DOHH2 (cell line): ENCODE measurements around the gene MAP4K2.

Experiments used
- H3F3A ChIP-seq: fragments of 200-600 bp; sonication (generic), shearing (Covaris generic); 2 replicates; pipeline ENCODE4 v1.6.0; 2016; ENCODE audit warnings: antibody characterized with exemption, mild to moderate bottlenecking; ENCODE audit not compliant: control insufficient read depth, insufficient read depth
- H3K27ac ChIP-seq: fragments of 200-600 bp; sonication (generic); 2 replicates; pipeline ENCODE4 v1.5.1; 2014; ENCODE audit warnings: low read depth, mild to moderate bottlenecking, low read length, moderate library complexity
- H3K27me3 ChIP-seq: fragments of 200-600 bp; sonication (generic); 2 replicates; pipeline ENCODE4 v1.6.1; 2014; ENCODE audit warnings: mild to moderate bottlenecking, low read length, mixed read lengths; ENCODE audit not compliant: control insufficient read depth
- H3K36me3 ChIP-seq: fragments of 200-600 bp; sonication (generic); 2 replicates; pipeline ENCODE4 v1.6.1; 2014; ENCODE audit warnings: mild to moderate bottlenecking, low read length, moderate library complexity, mixed read lengths; ENCODE audit not compliant: control insufficient read depth
- H3K4me1 ChIP-seq: fragments of 200-600 bp; sonication (generic); 2 replicates; pipeline ENCODE4 v1.6.1; 2014; ENCODE audit warnings: mild to moderate bottlenecking, low read length, mixed read lengths; ENCODE audit not compliant: control insufficient read depth
- H3K4me2 ChIP-seq: fragments of 200-600 bp; sonication (generic); 2 replicates; pipeline ENCODE4 v1.6.0; 2014; ENCODE audit warnings: mild to moderate bottlenecking, low read length, moderate library complexity
- H3K4me3 ChIP-seq: fragments of 200-600 bp; sonication (generic); 2 replicates; pipeline ENCODE4 v1.5.1; 2014; ENCODE audit warnings: mild to moderate bottlenecking, low read length, mixed read lengths
- H3K79me2 ChIP-seq: fragments of 200-600 bp; sonication (generic); 2 replicates; pipeline ENCODE4 v1.6.1; 2014; ENCODE audit warnings: mild to moderate bottlenecking, low read length, mixed read lengths; ENCODE audit not compliant: control insufficient read depth
- H3K9me2 ChIP-seq: fragments of 200-600 bp; sonication (generic); replicated peaks from 2 replicates; pipeline ENCODE4 v1.6.1; 2014; ENCODE audit warnings: mild to moderate bottlenecking, low read length, mixed read lengths; ENCODE audit not compliant: control insufficient read depth
- H3K9me3 ChIP-seq: fragments of 200-600 bp; sonication (generic); 2 replicates; pipeline ENCODE4 v1.6.1; 2014; ENCODE audit warnings: antibody characterized with exemption, low read length, mixed read lengths; ENCODE audit not compliant: control insufficient read depth, insufficient read depth
- H4K20me1 ChIP-seq: fragments of 200-600 bp; sonication (generic); 2 replicates; pipeline ENCODE4 v1.6.0; 2014; ENCODE audit warnings: low read depth, mild to moderate bottlenecking, antibody characterized with exemption, low read length, moderate library complexity; ENCODE audit not compliant: control insufficient read depth, insufficient read depth
- EZH2phosphoT487 ChIP-seq: fragments of 200-600 bp; sonication (generic); IDR thresholded peaks from 2 replicates; pipeline ENCODE4 v1.6.1; 2017; ENCODE audit warnings: borderline replicate concordance, mild to moderate bottlenecking, antibody characterized with exemption, low read length, moderate library complexity, mixed read lengths
- TF ChIP-seq, protein P1 (sequence below): fragments of 200-600 bp; sonication (generic); IDR thresholded peaks from one replicate; pipeline ENCODE4 v1.5.1; 2014; ENCODE audit warnings: antibody characterized with exemption, mild to moderate bottlenecking, low read depth, low read length; ENCODE audit not compliant: poor library complexity, severe bottlenecking

Gene MAP4K2

DNA sequence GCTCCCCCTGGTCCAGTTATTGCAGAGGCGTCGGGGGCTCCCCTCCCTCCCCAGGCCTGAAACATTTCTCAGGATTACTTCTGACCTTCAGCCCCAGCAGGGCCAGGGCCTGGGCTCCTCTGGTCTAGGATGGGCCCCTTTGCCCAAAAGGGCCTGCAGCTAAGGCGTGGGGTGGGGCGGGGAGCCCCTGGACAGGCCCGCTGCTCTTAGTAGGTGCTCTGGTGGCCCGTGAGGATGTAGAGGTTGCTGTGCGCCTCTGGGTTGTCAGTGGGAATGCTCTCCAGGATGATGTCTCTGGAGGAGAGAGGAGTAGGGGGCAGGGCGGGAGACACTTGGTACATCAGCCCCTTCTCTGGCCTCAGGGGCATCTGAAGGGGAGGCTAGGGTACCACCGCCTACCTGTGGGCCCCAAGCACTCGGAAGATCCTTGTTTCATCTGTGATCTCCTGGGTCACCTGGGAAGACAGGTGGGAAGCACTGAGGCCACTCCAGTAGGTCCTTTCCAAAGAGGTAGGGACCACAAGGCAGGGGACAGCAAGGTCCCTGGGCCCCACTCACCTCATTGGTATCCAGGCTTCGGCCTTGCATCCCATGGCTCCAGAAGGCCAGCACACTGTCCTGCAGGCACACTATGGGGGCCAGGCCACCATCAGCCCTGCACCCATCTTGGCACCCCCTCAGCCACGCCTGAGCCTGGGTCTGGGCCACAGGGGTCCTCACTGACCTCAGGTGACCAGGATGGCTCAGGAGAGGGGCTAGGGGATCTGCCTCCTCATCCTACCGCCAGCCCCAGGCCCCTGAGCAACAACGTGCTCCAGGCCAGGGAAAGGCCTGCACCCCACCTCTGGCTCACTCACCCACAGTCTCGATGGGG lies 13.4 kb downstream of the MAP4K2 start:
- Histone ChIP-seq H3K27ac (no peak overlapping the region), H3K36me3 (peaks cover 42% of the 10 kb centered on the region), H3K27me3 (no peaks in the 10 kb centered on the region), H3K4me2 (no peak overlapping the region), H3K9me3 (no peaks in the 10 kb centered on the region), H3F3A (peaks cover 13% of the 10 kb centered on the region), H3K4me1 (peaks cover 9% of the 10 kb centered on the region), H4K20me1 (no peaks in the 10 kb centered on the region), H3K4me3 (no peak overlapping the region), H3K9me2 (no peaks in the 10 kb centered on the region), H3K79me2 (no peaks in the 10 kb centered on the region)
- TF ChIP-seq, protein P1, sequence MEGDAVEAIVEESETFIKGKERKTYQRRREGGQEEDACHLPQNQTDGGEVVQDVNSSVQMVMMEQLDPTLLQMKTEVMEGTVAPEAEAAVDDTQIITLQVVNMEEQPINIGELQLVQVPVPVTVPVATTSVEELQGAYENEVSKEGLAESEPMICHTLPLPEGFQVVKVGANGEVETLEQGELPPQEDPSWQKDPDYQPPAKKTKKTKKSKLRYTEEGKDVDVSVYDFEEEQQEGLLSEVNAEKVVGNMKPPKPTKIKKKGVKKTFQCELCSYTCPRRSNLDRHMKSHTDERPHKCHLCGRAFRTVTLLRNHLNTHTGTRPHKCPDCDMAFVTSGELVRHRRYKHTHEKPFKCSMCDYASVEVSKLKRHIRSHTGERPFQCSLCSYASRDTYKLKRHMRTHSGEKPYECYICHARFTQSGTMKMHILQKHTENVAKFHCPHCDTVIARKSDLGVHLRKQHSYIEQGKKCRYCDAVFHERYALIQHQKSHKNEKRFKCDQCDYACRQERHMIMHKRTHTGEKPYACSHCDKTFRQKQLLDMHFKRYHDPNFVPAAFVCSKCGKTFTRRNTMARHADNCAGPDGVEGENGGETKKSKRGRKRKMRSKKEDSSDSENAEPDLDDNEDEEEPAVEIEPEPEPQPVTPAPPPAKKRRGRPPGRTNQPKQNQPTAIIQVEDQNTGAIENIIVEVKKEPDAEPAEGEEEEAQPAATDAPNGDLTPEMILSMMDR: no peak
- no peak for TF ChIP-seq EZH2phosphoT487

DNA sequence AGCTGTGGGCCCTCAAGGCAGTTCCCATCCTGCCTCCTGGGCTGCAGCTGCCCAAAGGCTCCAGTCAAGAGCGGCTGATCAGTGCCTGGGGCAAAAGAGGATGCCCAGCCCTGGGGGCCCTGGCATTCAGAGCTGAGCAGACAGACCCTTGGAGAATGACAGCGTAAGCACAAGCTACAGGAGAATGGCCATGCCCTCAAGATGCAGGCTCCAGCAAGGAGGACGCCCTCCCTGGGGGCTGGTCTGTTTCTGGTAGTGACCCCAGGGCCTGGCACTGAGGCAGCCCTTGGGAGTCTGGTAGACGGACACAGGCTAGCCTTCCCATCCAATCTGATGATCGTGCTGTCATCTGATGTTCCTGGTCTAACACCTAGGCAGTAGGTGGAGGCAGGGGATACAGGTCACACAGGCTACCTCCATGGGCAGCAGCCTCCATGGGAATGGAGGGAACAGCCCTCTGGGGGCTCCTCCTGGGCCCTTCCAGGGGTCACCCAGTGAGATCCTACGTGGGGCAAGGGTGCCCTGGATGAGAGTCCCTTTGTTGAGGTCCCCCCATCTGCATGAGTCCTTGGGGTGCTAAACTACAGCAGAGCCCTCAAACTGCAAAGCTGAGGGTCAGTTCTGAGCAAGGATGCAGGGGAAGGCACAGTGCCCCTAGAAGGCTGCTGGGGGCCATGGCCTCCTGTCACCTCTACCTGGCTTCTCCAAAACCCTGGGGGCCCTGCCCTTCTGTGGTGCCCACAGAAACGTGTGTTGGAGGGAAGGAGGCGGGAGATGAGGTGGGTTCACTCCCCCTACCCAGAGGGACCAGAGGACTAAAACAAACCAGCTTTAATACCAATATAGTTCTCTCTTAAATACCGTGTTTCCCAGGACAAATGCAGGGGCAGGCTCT lies 14.4 kb downstream of the MAP4K2 start:
- H3K27ac ChIP-seq: no peak overlapping the region
- peaks cover 38% of the 10 kb centered on the region for H3K36me3 ChIP-seq

DNA sequence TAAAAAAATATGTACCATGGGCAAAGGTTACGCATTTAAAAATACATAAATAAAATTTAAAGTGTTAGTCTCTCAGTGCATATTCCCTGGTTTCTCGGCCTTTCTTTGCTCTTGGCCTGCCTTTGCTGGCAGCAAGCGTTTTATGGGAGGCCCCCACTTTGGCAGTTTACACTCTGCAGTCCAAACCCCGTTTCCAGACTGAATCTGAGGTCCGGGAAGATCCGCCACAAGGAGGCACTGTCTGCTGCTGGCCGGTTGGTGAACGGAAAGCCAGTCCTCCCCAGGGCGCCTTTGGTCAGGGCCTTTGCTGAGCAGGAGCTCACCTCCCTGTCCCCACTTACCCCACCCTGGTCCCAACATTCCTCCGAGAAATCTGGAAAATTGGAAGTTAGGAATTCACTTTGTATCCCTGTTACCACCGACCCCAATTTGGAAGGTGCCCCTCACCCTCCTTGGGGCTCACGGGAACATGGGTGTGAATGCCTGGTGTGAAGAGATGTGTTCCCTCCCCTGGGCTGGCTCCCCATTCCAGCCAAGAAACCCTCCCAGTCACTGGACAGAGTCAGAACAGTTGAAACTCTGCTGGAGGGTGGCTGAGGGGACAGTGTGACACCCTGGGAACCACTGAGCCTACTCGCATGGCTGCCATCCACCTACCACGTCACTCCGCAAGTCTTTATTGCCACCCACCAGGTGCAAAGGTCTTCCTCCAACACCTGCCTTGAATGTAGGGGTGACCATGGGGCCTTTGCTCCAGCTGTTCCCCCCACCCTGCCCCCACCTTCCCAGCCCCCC lies 15.3 kb downstream of the MAP4K2 start:
- peaks cover 38% of the 10 kb centered on the region for H3K36me3 ChIP-seq
- H3K27me3 ChIP-seq: no peaks in the 10 kb centered on the region
- H3K79me2 ChIP-seq: no peaks in the 10 kb centered on the region
- H3K9me2 ChIP-seq: no peaks in the 10 kb centered on the region
- peaks cover 11% of the 10 kb centered on the region for H3K4me1 ChIP-seq
- H3K4me2 ChIP-seq: no peak overlapping the region
- H3K27ac ChIP-seq: no peak overlapping the region
- no peak overlapping the region for H3K4me3 ChIP-seq
- H4K20me1 ChIP-seq: no peaks in the 10 kb centered on the region
- H3F3A ChIP-seq: peaks cover 13% of the 10 kb centered on the region
- H3K9me3 ChIP-seq: no peaks in the 10 kb centered on the region
- no peak for TF ChIP-seq EZH2phosphoT487
- TF ChIP-seq, protein P1: peak; percentile 80

More for the DNA sequence above, 14.4 kb downstream of the MAP4K2 start:
- no peaks in the 10 kb centered on the region for H3K9me2 ChIP-seq
- no peaks in the 10 kb centered on the region for H3K9me3 ChIP-seq
- TF ChIP-seq EZH2phosphoT487: no peak
- TF ChIP-seq, protein P1: no peak
- H3K79me2 ChIP-seq: no peaks in the 10 kb centered on the region
- no peaks in the 10 kb centered on the region for H4K20me1 ChIP-seq
- peaks cover 5% of the 10 kb centered on the region for H3K4me1 ChIP-seq
- H3K4me2 ChIP-seq: no peak overlapping the region
- no peaks in the 10 kb centered on the region for H3K27me3 ChIP-seq
- H3K4me3 ChIP-seq: no peak overlapping the region
- H3F3A ChIP-seq: peaks cover 13% of the 10 kb centered on the region
